GM12874 (cell line): ENCODE data around the gene MAP4K2.

Experiments used
- TF ChIP-seq, protein P1 (sequence below): IDR thresholded peaks from 2 replicates; pipeline ENCODE4 v1.5.1; 2011; ENCODE audit warnings: low read depth, mild to moderate bottlenecking, control low read depth, low read length, moderate library complexity; ENCODE audit not compliant: insufficient read depth

MAP4K2 gene

DNA sequence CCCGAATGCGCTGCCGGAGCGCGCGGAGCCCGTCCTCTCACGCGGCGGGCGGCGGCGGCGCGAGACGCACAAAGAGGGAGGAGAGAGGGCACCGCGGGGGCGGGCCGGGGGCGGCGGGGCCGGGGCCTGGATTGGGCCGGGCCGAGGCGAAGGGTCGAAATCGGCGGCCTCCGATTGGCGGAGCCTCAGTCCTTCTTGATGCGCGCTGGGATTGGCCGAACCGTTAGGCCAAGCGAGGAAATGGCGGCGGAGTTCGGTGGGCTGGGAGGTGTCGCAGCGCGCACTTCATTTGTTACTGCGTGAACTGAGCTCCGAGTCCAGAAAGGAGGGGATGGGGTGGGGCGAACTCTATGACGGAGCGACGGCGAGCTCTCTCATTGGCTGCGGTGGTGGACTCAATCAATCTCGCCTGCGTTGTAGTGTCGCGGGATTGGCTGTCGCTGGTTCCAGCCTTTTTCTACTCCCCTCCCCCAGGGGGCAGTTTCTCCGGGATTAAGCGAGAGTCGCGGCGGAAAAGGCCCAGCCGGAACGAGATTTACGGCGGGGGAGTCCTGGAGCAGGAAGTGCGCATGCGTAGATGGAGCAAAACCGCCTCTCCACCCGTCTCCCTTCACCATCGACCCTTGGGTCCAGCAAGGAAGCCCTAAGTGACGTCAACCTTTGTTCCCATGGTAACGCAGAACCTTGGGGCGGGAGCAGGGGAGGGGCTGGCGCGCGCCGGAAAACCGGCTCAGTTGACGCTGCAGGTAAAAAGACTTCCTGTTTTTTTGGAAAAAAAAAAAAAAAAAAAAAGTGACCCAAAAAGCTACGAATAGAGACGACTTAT is 24.3 kb downstream of the MAP4K2 start, which contains the start of gene SF1:
Gene SF1, minus strand, starts transcription at position 70 of the 826 bp plus-strand sequence. CDS start 150 bp downstream, outside the sequence.
- TF ChIP-seq, protein P1, sequence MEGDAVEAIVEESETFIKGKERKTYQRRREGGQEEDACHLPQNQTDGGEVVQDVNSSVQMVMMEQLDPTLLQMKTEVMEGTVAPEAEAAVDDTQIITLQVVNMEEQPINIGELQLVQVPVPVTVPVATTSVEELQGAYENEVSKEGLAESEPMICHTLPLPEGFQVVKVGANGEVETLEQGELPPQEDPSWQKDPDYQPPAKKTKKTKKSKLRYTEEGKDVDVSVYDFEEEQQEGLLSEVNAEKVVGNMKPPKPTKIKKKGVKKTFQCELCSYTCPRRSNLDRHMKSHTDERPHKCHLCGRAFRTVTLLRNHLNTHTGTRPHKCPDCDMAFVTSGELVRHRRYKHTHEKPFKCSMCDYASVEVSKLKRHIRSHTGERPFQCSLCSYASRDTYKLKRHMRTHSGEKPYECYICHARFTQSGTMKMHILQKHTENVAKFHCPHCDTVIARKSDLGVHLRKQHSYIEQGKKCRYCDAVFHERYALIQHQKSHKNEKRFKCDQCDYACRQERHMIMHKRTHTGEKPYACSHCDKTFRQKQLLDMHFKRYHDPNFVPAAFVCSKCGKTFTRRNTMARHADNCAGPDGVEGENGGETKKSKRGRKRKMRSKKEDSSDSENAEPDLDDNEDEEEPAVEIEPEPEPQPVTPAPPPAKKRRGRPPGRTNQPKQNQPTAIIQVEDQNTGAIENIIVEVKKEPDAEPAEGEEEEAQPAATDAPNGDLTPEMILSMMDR, result no peak

DNA sequence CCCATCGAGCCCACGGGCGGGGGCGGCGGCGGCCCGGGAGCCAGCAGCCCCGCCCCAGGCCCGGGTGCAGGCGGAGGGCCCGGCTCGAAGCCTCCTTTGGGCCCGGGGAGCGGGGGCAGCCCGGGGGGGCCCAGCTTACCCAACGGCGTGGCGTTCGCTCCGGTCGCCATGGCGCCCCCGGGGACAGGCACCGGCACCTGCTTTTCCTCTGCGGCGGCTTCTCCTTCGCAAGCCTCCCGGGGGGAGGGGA is 24.9 kb downstream of the MAP4K2 start:
- TF ChIP-seq, protein P1, result no peak

DNA sequence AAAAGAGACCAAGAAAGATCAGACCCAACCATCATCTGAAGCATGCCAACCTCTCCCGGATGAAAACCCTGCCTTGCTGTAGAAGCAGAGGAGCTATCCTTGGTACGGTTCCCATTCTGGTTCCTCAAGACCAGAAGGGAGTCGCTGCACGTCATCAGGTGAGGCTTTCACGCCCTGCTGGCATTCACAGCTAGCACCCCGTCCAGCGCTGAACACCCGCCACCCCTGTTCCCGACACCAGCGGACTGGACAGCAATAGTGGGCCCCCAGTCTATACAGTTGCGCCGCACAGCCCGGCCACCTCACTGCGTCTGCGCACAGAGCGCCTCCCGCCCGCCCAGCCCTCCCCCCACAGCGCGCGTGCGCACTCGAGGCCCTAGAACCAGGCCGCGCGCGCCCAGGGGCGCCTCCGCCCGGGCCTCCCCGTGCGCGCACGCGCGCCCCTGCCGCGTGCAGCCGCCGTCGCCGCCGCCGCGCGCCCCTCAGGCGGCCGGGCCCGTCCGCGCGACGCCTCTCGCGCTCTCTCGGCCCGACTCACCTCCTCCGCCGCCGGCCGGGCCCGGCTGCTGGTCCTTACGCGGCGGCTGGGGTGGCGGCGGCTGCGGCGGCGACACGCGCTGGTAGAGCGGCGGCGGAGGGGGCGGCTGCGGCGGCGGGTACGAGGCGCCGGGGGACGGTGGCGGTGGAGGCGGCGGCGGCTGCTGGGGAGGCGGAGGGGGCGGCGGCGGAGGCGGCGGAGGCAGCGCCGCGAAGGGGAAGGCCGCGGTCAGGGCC is 25.4 kb downstream of the MAP4K2 start:
- TF ChIP-seq, protein P1, result no peak

- TF ChIP-seq, protein P1, result no peak
Measured at GRCh38 chr11:64776875-64777274, 26.1 kb downstream of the MAP4K2 start.

DNA sequence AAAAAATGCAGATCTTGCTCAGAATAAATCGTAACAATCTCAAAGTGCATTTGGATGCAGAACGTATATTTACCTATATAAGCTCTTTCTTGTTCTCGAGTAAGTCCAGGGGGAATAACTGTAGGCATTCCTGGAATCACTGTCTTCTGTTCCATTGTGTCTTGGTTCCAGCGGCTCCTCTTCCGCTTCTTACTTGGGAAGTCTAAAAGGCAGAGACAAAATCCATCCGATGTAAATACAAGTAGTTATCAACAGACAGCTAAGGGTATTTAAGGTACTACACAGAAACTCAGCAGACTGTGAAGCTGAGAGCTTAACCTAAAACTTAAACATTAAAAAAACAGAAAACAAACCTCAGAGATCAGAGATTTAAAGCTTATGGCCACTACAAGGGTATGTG is 26.6 kb downstream of the MAP4K2 start:
- TF ChIP-seq, protein P1, result no peak

DNA sequence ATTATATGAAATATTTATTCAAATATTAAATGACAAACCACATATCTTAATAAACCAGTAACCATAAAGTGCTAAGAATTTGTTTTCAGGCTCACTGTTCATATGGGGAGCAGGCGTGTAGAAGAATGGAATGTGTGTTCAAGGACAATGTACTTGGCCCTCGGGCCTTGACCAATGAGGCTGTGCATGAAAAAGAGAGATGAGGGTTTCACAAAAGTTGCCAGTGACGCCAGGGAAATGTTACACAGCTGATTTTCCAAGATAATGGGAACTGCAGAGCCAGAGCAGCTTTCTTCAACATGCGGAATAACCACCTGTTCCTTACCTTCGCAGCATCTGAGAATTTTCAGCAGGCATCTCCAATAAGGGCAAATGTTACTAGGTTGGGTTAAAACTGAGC is 28.9 kb downstream of the MAP4K2 start:
- TF ChIP-seq, protein P1, result no peak

DNA sequence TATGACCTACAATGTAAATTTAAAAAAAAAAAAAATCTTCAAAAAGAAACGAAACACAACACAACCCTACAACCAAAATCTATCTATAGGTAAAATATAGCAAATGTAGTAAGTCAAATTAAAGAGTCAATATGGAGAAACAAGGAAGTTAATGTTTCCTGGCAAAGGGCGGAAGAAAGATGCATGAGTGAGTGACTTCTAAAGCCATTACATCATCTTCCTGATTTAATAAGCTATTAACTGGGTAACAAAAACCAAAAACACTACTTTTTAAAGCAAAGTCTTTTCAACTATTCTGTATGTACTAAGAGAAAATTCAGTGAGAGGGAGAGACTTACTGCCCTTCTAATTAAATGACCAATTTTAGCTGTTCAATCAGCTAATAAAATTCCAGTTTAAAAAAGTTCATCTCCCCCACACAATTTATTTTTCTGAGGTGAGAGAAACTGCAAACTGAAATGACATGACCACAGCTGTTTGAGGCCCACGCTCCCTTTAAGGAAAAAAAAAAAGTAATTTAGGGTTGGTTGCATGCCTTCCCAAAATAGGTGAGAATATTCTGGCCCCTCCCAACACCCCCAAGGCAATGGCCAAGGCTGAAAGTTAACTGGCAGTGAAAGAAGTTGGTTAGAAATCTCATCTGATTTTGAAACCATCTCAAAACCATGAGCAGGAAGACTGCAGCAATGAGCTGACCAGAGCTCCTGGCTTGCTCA is 30.6 kb downstream of the MAP4K2 start:
- TF ChIP-seq, protein P1, result no peak
